GM12878 (cell line): ENCODE data around the gene UGT1A7. TPM values are rescaled to one million over a fixed set of nuclear protein-coding genes. Genes with fewer than 3 reads are reported as not detected.

Source experiments
- ATAC-seq: fragments of 200-7000 bp; cut with Tn5 transposase; 3 replicates; pipeline ENCODE4 v1.9.1; 2020; ENCODE audit warnings: mild to moderate bottlenecking, moderate library complexity
- BruUV-seq: library from RNA; stranded (reverse); fragments of 400-500 nt; replicated peaks from 2 replicates; lab custom pipeline; 2021; lab: Mats Ljungman, UMichigan
- CTCF ChIA-PET: fragments of 300-600 bp; sonication (Branson Sonifier 250); formaldehyde crosslinking; extraction: SDS; loops from one replicate; lab custom pipeline; 2021; ENCODE audit warnings: inconsistent platforms; lab: Yijun Ruan, JAX
- POLR2A ChIA-PET: fragments of 350-600 bp; formaldehyde crosslinking; extraction: SDS; loops from one replicate; lab custom pipeline; 2021; ENCODE audit warnings: inconsistent platforms; lab: Charles Lee
- RAD21 ChIA-PET: fragments of 300-600 bp; sonication (Branson Sonifier 250); formaldehyde crosslinking; loops from one replicate; lab custom pipeline; 2023; ENCODE audit warnings: antibody characterized with exemption; ENCODE audit not compliant: unreplicated experiment; lab: Charles Lee
- SMC1A ChIA-PET: fragments of 300-600 bp; sonication (Branson Sonifier 250); formaldehyde crosslinking; loops from one replicate; lab custom pipeline; 2023; ENCODE audit not compliant: unreplicated experiment, uncharacterized antibody; lab: Charles Lee
- DNase-seq: peaks from one replicate; pipeline ENCODE4 v3.0.0-alpha.2; 2011; ENCODE audit warnings: low read depth, low spot score
- FAIRE-seq: peaks from 3 replicates; lab custom pipeline; 2011; peaks lifted over from hg19 to GRCh38; lab: Jason Lieb, UNC
- H2AFZ ChIP-seq: 2 replicates; pipeline ENCODE4 v1.6.0; 2011; ENCODE audit warnings: low read depth, low read length, control low read depth; ENCODE audit not compliant: control insufficient read depth
- H3K27ac ChIP-seq: 2 replicates; pipeline ENCODE4 v1.5.1; 2011; ENCODE audit warnings: control low read depth; ENCODE audit not compliant: control insufficient read depth, insufficient read depth
- H3K27me3 ChIP-seq, 2 experiments: replicated peaks in 1 of 2; 2 replicates each; pipeline versions ENCODE4 v1.6.0 to v1.6.1; 2011; ENCODE audit warnings: low read length in 1 of 2; ENCODE audit not compliant: control insufficient read depth in 2 of 2, insufficient read depth in 2 of 2
- H3K36me3 ChIP-seq, 2 experiments: 2 replicates each; pipeline ENCODE4 v1.5.1; 2011; ENCODE audit warnings: low read length in 1 of 2; ENCODE audit not compliant: control insufficient read depth in 2 of 2, insufficient read depth in 2 of 2
- H3K4me1 ChIP-seq: 2 replicates; pipeline ENCODE4 v1.6.1; 2011; ENCODE audit warnings: mild to moderate bottlenecking, low read length, moderate library complexity, mixed read lengths; ENCODE audit not compliant: control insufficient read depth, insufficient read depth
- H3K4me2 ChIP-seq: 2 replicates; pipeline ENCODE4 v1.6.0; 2011; ENCODE audit warnings: control low read depth; ENCODE audit not compliant: control insufficient read depth, insufficient read depth
- H3K4me3 ChIP-seq: fragments of 200-600 bp; sonication (generic); 2 replicates; pipeline ENCODE4 v1.5.1; 2016
- H3K79me2 ChIP-seq: 2 replicates; pipeline ENCODE4 v1.6.0; 2011; ENCODE audit warnings: low read length; ENCODE audit not compliant: control insufficient read depth, insufficient read depth
- H3K9ac ChIP-seq: 2 replicates; pipeline ENCODE4 v1.8.0; 2011; ENCODE audit warnings: low read length, control low read depth, mixed read lengths; ENCODE audit not compliant: control insufficient read depth, insufficient read depth
- H3K9me3 ChIP-seq: replicated peaks from 3 replicates; pipeline ENCODE4 v1.5.1; 2011; ENCODE audit warnings: mild to moderate bottlenecking, low read length; ENCODE audit not compliant: control insufficient read depth, insufficient read depth
- H4K20me1 ChIP-seq: 2 replicates; pipeline ENCODE4 v1.6.0; 2011; ENCODE audit not compliant: control insufficient read depth, insufficient read depth
- ATF7 ChIP-seq: fragments of 450-650 bp; IDR thresholded peaks from 2 replicates; pipeline ENCODE4 v1.6.1; 2016; ENCODE audit warnings: low read depth, mild to moderate bottlenecking
- BHLHE40 ChIP-seq, 2 experiments: fragments of 450-650 bp in 1 of 2; IDR thresholded peaks; 2 replicates each; pipeline ENCODE4 v1.6.1; 2011 to 2017; ENCODE audit warnings: low read depth in 2 of 2, borderline replicate concordance in 1 of 2, improper control_type of control experiment in 1 of 2, low read length in 1 of 2, mild to moderate bottlenecking in 1 of 2
- FOS ChIP-seq: IDR thresholded peaks from 3 replicates; pipeline ENCODE4 v1.6.1; 2011; ENCODE audit warnings: borderline replicate concordance; ENCODE audit not compliant: insufficient read length; ENCODE audit errors: extremely low read depth
- FOXK2 ChIP-seq: fragments of 450-650 bp; IDR thresholded peaks from 2 replicates; pipeline ENCODE4 v1.6.1; 2017; ENCODE audit warnings: mild to moderate bottlenecking, moderate library complexity
- GATAD2B ChIP-seq: fragments of 450-650 bp; conservative IDR thresholded peaks from 2 replicates; pipeline ENCODE4 v1.6.1; 2017; ENCODE audit warnings: low read depth, mild to moderate bottlenecking, moderate library complexity
- JUND ChIP-seq: IDR thresholded peaks from 2 replicates; pipeline ENCODE4 v1.6.1; 2012; ENCODE audit warnings: low read depth, mild to moderate bottlenecking, low read length, improper control_type of control experiment, moderate library complexity
- NR2C2 ChIP-seq: IDR thresholded peaks from 2 replicates; pipeline ENCODE4 v1.6.1; 2011; ENCODE audit warnings: borderline replicate concordance, low read depth; ENCODE audit not compliant: control insufficient read depth, insufficient read length
- PML ChIP-seq: IDR thresholded peaks from 2 replicates; pipeline ENCODE4 v1.6.1; 2012; ENCODE audit warnings: low read length, inconsistent platforms
- RCOR1 ChIP-seq: conservative IDR thresholded peaks from 2 replicates; pipeline ENCODE4 v1.6.1; 2012; ENCODE audit warnings: low read depth, low read length, improper control_type of control experiment
- SMAD1 ChIP-seq: fragments of 450-650 bp; IDR thresholded peaks from 2 replicates; pipeline ENCODE4 v1.6.1; 2018; ENCODE audit warnings: mild to moderate bottlenecking, low read depth; ENCODE audit not compliant: partially characterized antibody
- ZBED1 ChIP-seq: IDR thresholded peaks from 2 replicates; pipeline ENCODE4 v1.6.1; 2016; ENCODE audit warnings: borderline replicate concordance
- ZNF24 ChIP-seq: fragments of 450-650 bp; IDR thresholded peaks from 2 replicates; pipeline ENCODE4 v1.6.1; 2017; ENCODE audit warnings: antibody characterized with exemption, mild to moderate bottlenecking
- ZZZ3 ChIP-seq: IDR thresholded peaks from 2 replicates; pipeline ENCODE4 v1.6.1; 2011; ENCODE audit warnings: low read depth; ENCODE audit not compliant: control insufficient read depth, insufficient read length
- WGBS: methylation state at CpG from one replicate; pipeline ENCODE4 v1.1.6; 2016; ENCODE audit warnings: low lambda C conversion rate; ENCODE audit not compliant: insufficient replicate concordance, insufficient coverage; ENCODE audit errors: missing lambda C conversion rate; 5-methylcytosine and 5-hydroxymethylcytosine counted together
- in situ Hi-C: fragments of 300-500 bp; cut with MboI; formaldehyde crosslinking; loops from 9 replicates; pipeline ENCODE4 v1.14.3; 2018; ENCODE audit warnings: mixed read lengths
- intact Hi-C: fragments of 100-400 bp; cut with micrococcal nuclease; formaldehyde crosslinking; loops from one replicate; pipeline ENCODE4 v1.14.2; 2022; ENCODE audit not compliant: unreplicated experiment
- polyA plus RNA-seq, 11 experiments: library from polyadenylated mRNA; depleted of rRNA in 4 of 11; unstranded in 6 of 11; stranded (reverse) in 5 of 11; fragments of >200 nt; fragmentation: Nextera tagmentation in 4 of 11; fragmentation: Illumina TruSeq in 1 of 11; extraction: Ambion mirVana in 4 of 11; extraction: Trizol in 1 of 11; gene quantifications; 1 replicate in 1 of 11; 2 replicates in 10 of 11; pipeline versions ENCODE4 v1.2.1 to v1.2.3, GENCODE V29; 2011 to 2016; ENCODE audit warnings: inconsistent platforms in 2 of 11, missing spikeins in 2 of 11, low read depth in 1 of 11
- total RNA-seq, 4 experiments: library from RNA; depleted of rRNA in 3 of 4; stranded (reverse); fragments of >200 nt in 3 of 4; fragmentation: Illumina TruSeq in 1 of 4; extraction: Trizol in 1 of 4; gene quantifications; 2 replicates each; pipeline versions ENCODE4 v1.2.1 to v1.2.3, GENCODE V29; 2013 to 2021
- TF ChIP-seq, protein P1 (sequence below), 3 experiments: IDR thresholded peaks in 2 of 3; conservative IDR thresholded peaks in 1 of 3; 2 replicates each; pipeline ENCODE4 v1.5.1; 2011; ENCODE audit warnings: low read depth in 3 of 3, low read length in 3 of 3, mild to moderate bottlenecking in 3 of 3, control low read depth in 2 of 3, moderate library complexity in 2 of 3, inconsistent platforms in 1 of 3, mixed read lengths in 1 of 3; ENCODE audit not compliant: control insufficient read depth in 2 of 3, insufficient read depth in 1 of 3; ENCODE audit errors: extremely low read depth in 1 of 3
- TF ChIP-seq, protein P2 (sequence below): fragments of 450-650 bp; IDR thresholded peaks from 2 replicates; pipeline ENCODE4 v1.6.1; 2017; ENCODE audit warnings: antibody characterized with exemption, mild to moderate bottlenecking, moderate library complexity
- TF ChIP-seq, protein P3 (sequence below): fragments of 450-650 bp; formaldehyde crosslinking; IDR thresholded peaks from 2 replicates; pipeline ENCODE4 v1.4.0; 2020; ENCODE audit warnings: mild to moderate bottlenecking, moderate library complexity

The UGT1A7 gene
- total and polyA plus RNA-seq, 10 of the 15 experiments (the other 5 are each of a cell fraction or from before 2014, with no cell fraction given), result not detected

DNA sequence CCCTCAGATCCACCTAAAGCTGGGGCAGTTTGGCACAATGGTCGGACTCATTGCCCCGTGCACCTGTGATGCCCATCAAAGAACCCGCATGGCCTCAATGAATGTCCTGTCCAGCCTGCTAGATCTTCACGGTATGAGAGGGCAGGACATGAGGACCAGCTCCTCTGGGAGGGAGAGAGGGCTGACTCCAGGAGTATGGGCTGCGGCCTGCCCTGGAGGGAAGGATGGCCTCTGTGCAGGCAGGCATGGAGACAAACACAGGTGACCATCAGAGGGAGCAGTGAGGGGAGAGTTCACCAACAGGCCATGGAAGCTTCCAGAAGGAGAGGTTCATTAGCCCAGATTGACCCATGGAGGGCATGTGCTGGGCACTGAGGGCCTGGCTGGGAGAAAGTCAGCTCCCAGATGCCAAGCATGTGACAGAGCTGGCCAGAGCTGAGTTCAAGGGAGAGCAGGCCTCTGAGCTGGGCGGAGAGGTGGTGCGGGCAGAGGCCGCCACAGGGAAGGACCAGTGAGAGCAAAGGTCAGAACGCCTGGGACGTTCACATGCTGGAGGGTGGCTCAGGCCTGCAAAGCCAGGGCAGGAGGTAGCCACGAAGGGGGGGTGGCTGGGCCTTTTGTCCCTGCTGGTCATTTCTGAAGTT is 136.4 kb downstream of the UGT1A7 start:
- in situ Hi-C loops (no loop called here), intact Hi-C loops (no loop called here)
- H3K4me1 ChIP-seq, result no peaks in the 10 kb centered on the region
- 29% methylated on average over 11 of the region's 11 CpGs for WGBS
- RAD21 ChIA-PET, result no interaction called here
- H3K4me2 ChIP-seq, result no peak overlapping the region
- POLR2A ChIA-PET, result no interaction called here
- no peaks in the 10 kb centered on the region for H3K9me3 ChIP-seq
- H3K9ac ChIP-seq, result no peak overlapping the region
- DNase-seq (no peak), FAIRE-seq (no peak), ATAC-seq (no peak)
- SMC1A ChIA-PET, result no interaction called here
- H3K36me3 ChIP-seq, result no peaks in the 10 kb centered on the region
- H3K79me2 ChIP-seq, result no peaks in the 10 kb centered on the region
- no peaks in the 10 kb centered on the region for H4K20me1 ChIP-seq
- H3K27me3 ChIP-seq, result no peaks in the 10 kb centered on the region; a peak in 3 of 4 replicates
- no peak overlapping the region for H3K27ac ChIP-seq
- BruUV-seq, result no TSS peak
- H3K4me3 ChIP-seq, result no peak overlapping the region
- CTCF ChIA-PET, result no interaction called here
- no peak overlapping the region for H2AFZ ChIP-seq
- TF ChIP-seq GATAD2B (no peak), ZBED1 (no peak), ZZZ3 (no peak), NR2C2 (no peak), BHLHE40 (IDR thresholded peaks at IDR 0.05; ENCODE audit: borderline replicate concordance in 1 of 2, low read depth in 2 of 2, low read length in 1 of 2) (no peak), ZNF24 (no peak), SMAD1 (no peak), RCOR1 (no peak), FOS (no peak), ATF7 (no peak), PML (no peak), JUND (no peak), FOXK2 (no peak)
- TF ChIP-seq, protein P1, sequence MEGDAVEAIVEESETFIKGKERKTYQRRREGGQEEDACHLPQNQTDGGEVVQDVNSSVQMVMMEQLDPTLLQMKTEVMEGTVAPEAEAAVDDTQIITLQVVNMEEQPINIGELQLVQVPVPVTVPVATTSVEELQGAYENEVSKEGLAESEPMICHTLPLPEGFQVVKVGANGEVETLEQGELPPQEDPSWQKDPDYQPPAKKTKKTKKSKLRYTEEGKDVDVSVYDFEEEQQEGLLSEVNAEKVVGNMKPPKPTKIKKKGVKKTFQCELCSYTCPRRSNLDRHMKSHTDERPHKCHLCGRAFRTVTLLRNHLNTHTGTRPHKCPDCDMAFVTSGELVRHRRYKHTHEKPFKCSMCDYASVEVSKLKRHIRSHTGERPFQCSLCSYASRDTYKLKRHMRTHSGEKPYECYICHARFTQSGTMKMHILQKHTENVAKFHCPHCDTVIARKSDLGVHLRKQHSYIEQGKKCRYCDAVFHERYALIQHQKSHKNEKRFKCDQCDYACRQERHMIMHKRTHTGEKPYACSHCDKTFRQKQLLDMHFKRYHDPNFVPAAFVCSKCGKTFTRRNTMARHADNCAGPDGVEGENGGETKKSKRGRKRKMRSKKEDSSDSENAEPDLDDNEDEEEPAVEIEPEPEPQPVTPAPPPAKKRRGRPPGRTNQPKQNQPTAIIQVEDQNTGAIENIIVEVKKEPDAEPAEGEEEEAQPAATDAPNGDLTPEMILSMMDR (IDR thresholded peaks at IDR 0.05 in 2 of 3, conservative IDR thresholded peaks at IDR 0.05 in 1 of 3; ENCODE audit: control insufficient read depth in 2 of 3, extremely low read depth in 1 of 3, insufficient read depth in 1 of 3, low read depth in 3 of 3, low read length in 3 of 3), result no peak
- TF ChIP-seq, protein P2, sequence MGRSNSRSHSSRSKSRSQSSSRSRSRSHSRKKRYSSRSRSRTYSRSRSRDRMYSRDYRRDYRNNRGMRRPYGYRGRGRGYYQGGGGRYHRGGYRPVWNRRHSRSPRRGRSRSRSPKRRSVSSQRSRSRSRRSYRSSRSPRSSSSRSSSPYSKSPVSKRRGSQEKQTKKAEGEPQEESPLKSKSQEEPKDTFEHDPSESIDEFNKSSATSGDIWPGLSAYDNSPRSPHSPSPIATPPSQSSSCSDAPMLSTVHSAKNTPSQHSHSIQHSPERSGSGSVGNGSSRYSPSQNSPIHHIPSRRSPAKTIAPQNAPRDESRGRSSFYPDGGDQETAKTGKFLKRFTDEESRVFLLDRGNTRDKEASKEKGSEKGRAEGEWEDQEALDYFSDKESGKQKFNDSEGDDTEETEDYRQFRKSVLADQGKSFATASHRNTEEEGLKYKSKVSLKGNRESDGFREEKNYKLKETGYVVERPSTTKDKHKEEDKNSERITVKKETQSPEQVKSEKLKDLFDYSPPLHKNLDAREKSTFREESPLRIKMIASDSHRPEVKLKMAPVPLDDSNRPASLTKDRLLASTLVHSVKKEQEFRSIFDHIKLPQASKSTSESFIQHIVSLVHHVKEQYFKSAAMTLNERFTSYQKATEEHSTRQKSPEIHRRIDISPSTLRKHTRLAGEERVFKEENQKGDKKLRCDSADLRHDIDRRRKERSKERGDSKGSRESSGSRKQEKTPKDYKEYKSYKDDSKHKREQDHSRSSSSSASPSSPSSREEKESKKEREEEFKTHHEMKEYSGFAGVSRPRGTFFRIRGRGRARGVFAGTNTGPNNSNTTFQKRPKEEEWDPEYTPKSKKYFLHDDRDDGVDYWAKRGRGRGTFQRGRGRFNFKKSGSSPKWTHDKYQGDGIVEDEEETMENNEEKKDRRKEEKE, result no peak
- TF ChIP-seq, protein P3, sequence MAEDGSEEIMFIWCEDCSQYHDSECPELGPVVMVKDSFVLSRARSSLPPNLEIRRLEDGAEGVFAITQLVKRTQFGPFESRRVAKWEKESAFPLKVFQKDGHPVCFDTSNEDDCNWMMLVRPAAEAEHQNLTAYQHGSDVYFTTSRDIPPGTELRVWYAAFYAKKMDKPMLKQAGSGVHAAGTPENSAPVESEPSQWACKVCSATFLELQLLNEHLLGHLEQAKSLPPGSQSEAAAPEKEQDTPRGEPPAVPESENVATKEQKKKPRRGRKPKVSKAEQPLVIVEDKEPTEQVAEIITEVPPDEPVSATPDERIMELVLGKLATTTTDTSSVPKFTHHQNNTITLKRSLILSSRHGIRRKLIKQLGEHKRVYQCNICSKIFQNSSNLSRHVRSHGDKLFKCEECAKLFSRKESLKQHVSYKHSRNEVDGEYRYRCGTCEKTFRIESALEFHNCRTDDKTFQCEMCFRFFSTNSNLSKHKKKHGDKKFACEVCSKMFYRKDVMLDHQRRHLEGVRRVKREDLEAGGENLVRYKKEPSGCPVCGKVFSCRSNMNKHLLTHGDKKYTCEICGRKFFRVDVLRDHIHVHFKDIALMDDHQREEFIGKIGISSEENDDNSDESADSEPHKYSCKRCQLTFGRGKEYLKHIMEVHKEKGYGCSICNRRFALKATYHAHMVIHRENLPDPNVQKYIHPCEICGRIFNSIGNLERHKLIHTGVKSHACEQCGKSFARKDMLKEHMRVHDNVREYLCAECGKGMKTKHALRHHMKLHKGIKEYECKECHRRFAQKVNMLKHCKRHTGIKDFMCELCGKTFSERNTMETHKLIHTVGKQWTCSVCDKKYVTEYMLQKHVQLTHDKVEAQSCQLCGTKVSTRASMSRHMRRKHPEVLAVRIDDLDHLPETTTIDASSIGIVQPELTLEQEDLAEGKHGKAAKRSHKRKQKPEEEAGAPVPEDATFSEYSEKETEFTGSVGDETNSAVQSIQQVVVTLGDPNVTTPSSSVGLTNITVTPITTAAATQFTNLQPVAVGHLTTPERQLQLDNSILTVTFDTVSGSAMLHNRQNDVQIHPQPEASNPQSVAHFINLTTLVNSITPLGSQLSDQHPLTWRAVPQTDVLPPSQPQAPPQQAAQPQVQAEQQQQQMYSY (CRISPR knock-in tag), result no peak
